Fibroblast of skin of left quadriceps (primary cell): ENCODE results near the gene MEGF9.
"Not testable (repeated sequence)": the region's sequence is repeated elsewhere in the genome, so short reads cannot be mapped to it uniquely, and the experiment has no call there.

Experiments used
- DNase-seq, 2 experiments: peaks; one replicate each; pipeline ENCODE4 v3.0.0-alpha.2; 2013; ENCODE audit warnings: low read depth in 2 of 2

Gene MEGF9

GRCh38 chr9:120571443-120572257 is 142.6 kb downstream of the MEGF9 start:
- DNase-seq: no peak

- no peak for DNase-seq
Measured at GRCh38 chr9:120570296-120570695, 144.0 kb downstream of the MEGF9 start.

GRCh38 chr9:120569556-120569955 is 144.7 kb downstream of the MEGF9 start:
- no peak for DNase-seq

- DNase-seq: no peak
Measured at GRCh38 chr9:120568816-120569215, 145.5 kb downstream of the MEGF9 start.

GRCh38 chr9:120567874-120568273 is 146.4 kb downstream of the MEGF9 start:
- DNase-seq: no peak

- no peak for DNase-seq
Measured at GRCh38 chr9:120567081-120567480, 147.2 kb downstream of the MEGF9 start.

GRCh38 chr9:120564589-120564988 is 149.7 kb downstream of the MEGF9 start:
- DNase-seq: no peak

GRCh38 chr9:120562861-120563443 is 151.3 kb downstream of the MEGF9 start:
- DNase-seq: no peak

GRCh38 chr9:120561709-120562108 is 152.6 kb downstream of the MEGF9 start:
- DNase-seq: no peak

GRCh38 chr9:120559546-120559945 is 154.7 kb downstream of the MEGF9 start:
- no peak for DNase-seq

- DNase-seq: no peak
Measured at GRCh38 chr9:120558454-120558853, 155.8 kb downstream of the MEGF9 start.

- DNase-seq: no peak
Measured at GRCh38 chr9:120557205-120557604, 157.1 kb downstream of the MEGF9 start.

GRCh38 chr9:120556775-120557174 is 157.5 kb downstream of the MEGF9 start:
- DNase-seq: no peak

GRCh38 chr9:120555839-120556238 is 158.4 kb downstream of the MEGF9 start:
- no peak for DNase-seq

GRCh38 chr9:120552210-120552704 is 162.0 kb downstream of the MEGF9 start:
- DNase-seq: not testable (repeated sequence)
